ENCODE measurements around the gene GNG14. TPM values are rescaled to one million over a fixed set of nuclear protein-coding genes. Genes with fewer than 3 reads are reported as not detected.

GNG14 gene
- total and polyA plus RNA-seq, 2 of the 4 experiments (the other 2 are of a cell fraction) = not detected

- no peak overlapping the region for H3K18ac ChIP-seq (ENCODE audit: low read depth, low read length)
- TF ChIP-seq RCOR1 (IDR thresholded peaks at IDR 0.05; ENCODE audit: insufficient replicate concordance, low read length) (no peak), SMC3 (IDR thresholded peaks at IDR 0.05; ENCODE audit: low read depth, low read length) (no peak), MXI1 (IDR thresholded peaks at IDR 0.05; ENCODE audit: borderline replicate concordance, low read depth, low read length) (no peak), NFE2L2 (IDR thresholded peaks at IDR 0.05; ENCODE audit: low read depth, low read length) (no peak), FOS (IDR thresholded peaks at IDR 0.05; ENCODE audit: low read depth, low read length) (no peak), CEBPB (IDR thresholded peaks at IDR 0.05; ENCODE audit: low read depth, low read length) (no peak), CTCF (conservative IDR thresholded peaks at IDR 0.05; ENCODE audit: low read depth, low read length) (no peak), RFX5 (IDR thresholded peaks at IDR 0.05; ENCODE audit: low read depth, low read length) (no peak), CHD1 (IDR thresholded peaks at IDR 0.05; ENCODE audit: low read depth, low read length) (no peak), RAD21 (IDR thresholded peaks at IDR 0.05; ENCODE audit: low read length) (no peak), BHLHE40 (IDR thresholded peaks at IDR 0.05; ENCODE audit: low read depth, low read length) (no peak), MAFK (IDR thresholded peaks at IDR 0.05; ENCODE audit: low read depth, low read length) (no peak)
- TF ChIP-seq, protein P1, sequence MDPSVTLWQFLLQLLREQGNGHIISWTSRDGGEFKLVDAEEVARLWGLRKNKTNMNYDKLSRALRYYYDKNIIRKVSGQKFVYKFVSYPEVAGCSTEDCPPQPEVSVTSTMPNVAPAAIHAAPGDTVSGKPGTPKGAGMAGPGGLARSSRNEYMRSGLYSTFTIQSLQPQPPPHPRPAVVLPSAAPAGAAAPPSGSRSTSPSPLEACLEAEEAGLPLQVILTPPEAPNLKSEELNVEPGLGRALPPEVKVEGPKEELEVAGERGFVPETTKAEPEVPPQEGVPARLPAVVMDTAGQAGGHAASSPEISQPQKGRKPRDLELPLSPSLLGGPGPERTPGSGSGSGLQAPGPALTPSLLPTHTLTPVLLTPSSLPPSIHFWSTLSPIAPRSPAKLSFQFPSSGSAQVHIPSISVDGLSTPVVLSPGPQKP (IDR thresholded peaks at IDR 0.05; ENCODE audit: borderline replicate concordance, low read depth, low read length) = no peak
- no peak overlapping the region for H4K91ac ChIP-seq (ENCODE audit: insufficient read depth, low read depth, low read length)
- H3K36me3 ChIP-seq (ENCODE audit: control insufficient read depth, insufficient read depth, low read length) = peaks cover 53% of the 10 kb centered on the region
- no peak overlapping the region for H4K8ac ChIP-seq (ENCODE audit: low read depth in 2 of 2, low read length in 2 of 2)
- no peak overlapping the region for H2BK20ac ChIP-seq (ENCODE audit: low read depth, low read length)
- peaks cover 7% of the 10 kb centered on the region; the same call in 1 of the 2 replicates for H3K9me1 ChIP-seq (ENCODE audit: insufficient read depth, low read length)
- H4K5ac ChIP-seq (ENCODE audit: low read depth, low read length) = no peak overlapping the region
- no peak overlapping the region for H3K4me3 ChIP-seq (ENCODE audit: insufficient read depth, low read depth, low read length)
- dilution Hi-C loops (cut with HindIII; ENCODE audit: low sequenced_read_pairs, unreplicated experiment) (no loop called here), intact Hi-C loops (cut with micrococcal nuclease) (loop anchor here (1.0 kb wide), 2 partner anchors 120 to 171 kb away; no protein-coding TSS in a partner anchor), in situ Hi-C loops (cut with MboI; ENCODE audit: low sequenced_read_pairs) (no loop called here)
- no peaks in the 10 kb centered on the region for H3K27me3 ChIP-seq (ENCODE audit: control insufficient read depth, insufficient read depth, low read length)
- H3K9me3 ChIP-seq (ENCODE audit: control insufficient read depth, insufficient read depth, low read length) = no peaks in the 10 kb centered on the region
- H2BK5ac ChIP-seq (ENCODE audit: low read depth, low read length, poor library complexity, severe bottlenecking) = no peak overlapping the region
- H2AFZ ChIP-seq (replicated peaks; ENCODE audit: low read length, poor library complexity) = peak overlapping the region; percentile 56
- ChIA-PET CTCF (interaction anchor here (0.6 kb wide), 1 partner anchor 930 kb away, joined by 4 read pairs; no protein-coding TSS in a partner anchor), POLR2A (ENCODE audit: unreplicated experiment) (no interaction called here)
- H3K9ac ChIP-seq (ENCODE audit: low read depth, low read length) = no peak overlapping the region
- peaks cover 15% of the 10 kb centered on the region for H4K20me1 ChIP-seq (ENCODE audit: insufficient read depth, low read length)
- no peak overlapping the region for H3K4ac ChIP-seq (ENCODE audit: low read depth, low read length)
- H3K56ac ChIP-seq (ENCODE audit: extremely low read depth, insufficient read depth, low read length) = no peak overlapping the region
- DNase-seq (no peak), ATAC-seq (ENCODE audit: low read depth) (no peak)
- no peak overlapping the region for H2AK9ac ChIP-seq (replicated peaks; ENCODE audit: low read depth, low read length, poor library complexity)
- WGBS, 2 experiments (ENCODE audit: extremely low coverage in 2 of 2, insufficient read length in 1 of 2) = 88% methylated on average over 10 of the region's 15 CpGs; no CpG with 5 or more reads in 1 of the 2 experiments
- no peak overlapping the region for H3K27ac ChIP-seq (ENCODE audit: insufficient read depth, low read length)
- H3K23ac ChIP-seq (ENCODE audit: low read depth, low read length) = no peak overlapping the region
- H3K79me1 ChIP-seq (ENCODE audit: low read depth in 1 of 2, low read length in 2 of 2) = peaks cover 13 to 47% of the 10 kb centered on the region in 2 experiments
- BruUV-seq (replicated peaks) = no TSS peak
- no peak overlapping the region for H3K4me2 ChIP-seq (ENCODE audit: low read depth, low read length)
- H2AK5ac ChIP-seq (ENCODE audit: low read depth, low read length) = no peak overlapping the region
- H3K4me1 ChIP-seq (ENCODE audit: control insufficient read depth, insufficient read depth, low read length) = no peaks in the 10 kb centered on the region
- H2BK15ac ChIP-seq (ENCODE audit: low read depth, low read length) = no peak overlapping the region
- no peak overlapping the region for H2BK120ac ChIP-seq (ENCODE audit: low read depth, low read length)
- no peak overlapping the region for H3K14ac ChIP-seq (replicated peaks; ENCODE audit: low read depth, low read length)
Measured at GRCh38 chr19:12675940-12676339, 11.9 kb upstream of the GNG14 start.

All from IMR-90 (cell line).